A549 (cell line): ENCODE data around the gene HS6ST3. TPM values are rescaled to one million over a fixed set of nuclear protein-coding genes. Genes with fewer than 3 reads are reported as not detected.

Experiments used
- polyA plus RNA-seq, 4 experiments: library from polyadenylated mRNA; depleted of rRNA in 3 of 4; stranded (reverse); fragments of >200 nt; fragmentation: RNase III in 1 of 4; extraction: RNeasy Plus Mini Kit Qiagen cat#74134 plus additional on column Dnase treatment in 1 of 4; gene quantifications; 2 replicates in 3 of 4; 3 replicates in 1 of 4; pipeline ENCODE4 v1.2.3, GENCODE V29; 2011 to 2017

Gene HS6ST3
- polyA plus RNA-seq, 2 of the 4 experiments (the other 2 are of a cell fraction) = not detected

Other genes starting within 250 kb of the HS6ST3 start
- gene UGGT2, start 36.7 kb upstream of the HS6ST3 start, polyA plus RNA-seq (2011; rRNA removed) = 19.8 and 27.9 TPM in 2 replicates
- 9.9 to 10.4 TPM (median 10.3 TPM) in 3 replicates for gene UGGT2, start 36.7 kb upstream of the HS6ST3 start, polyA plus RNA-seq (2017; fragmentation: RNase III; extraction: RNeasy Plus Mini Kit Qiagen cat#74134 plus additional on column Dnase treatment)